ENCODE data around the gene SLC22A23. TPM values are rescaled to one million over a fixed set of nuclear protein-coding genes. Genes with fewer than 3 reads are reported as not detected.

SLC22A23 gene
- total and polyA plus RNA-seq, 2 of the 4 experiments (the other 2 are of a cell fraction), result 0.72 to 1.6 TPM

GRCh38 chr6:3283641-3284435 is 173.0 kb downstream of the SLC22A23 start:
- no peaks in the 10 kb centered on the region for H3K9me3 ChIP-seq (ENCODE audit: control insufficient read depth, insufficient read depth, low read length)
- H3K4me2 ChIP-seq (ENCODE audit: low read depth, low read length), result no peak overlapping the region
- no peaks in the 10 kb centered on the region for H3K36me3 ChIP-seq (ENCODE audit: control insufficient read depth, insufficient read depth, low read length)
- in situ Hi-C loops (cut with MboI; ENCODE audit: low sequenced_read_pairs) (loop anchor here (5.0 kb wide), 1 partner anchor 448 kb away; no protein-coding TSS in a partner anchor), dilution Hi-C loops (cut with HindIII; ENCODE audit: low sequenced_read_pairs, unreplicated experiment) (no loop called here), intact Hi-C loops (cut with micrococcal nuclease) (loop anchor here (5.0 kb wide), 2 partner anchors 128 to 238 kb away; no protein-coding TSS in a partner anchor)
- H4K91ac ChIP-seq (ENCODE audit: insufficient read depth, low read depth, low read length), result no peak overlapping the region
- H3K79me1 ChIP-seq (ENCODE audit: low read depth in 1 of 2, low read length in 2 of 2), result no peaks in the 10 kb centered on the region
- 91% methylated on average over 15 of the region's 23 CpGs; no CpG with 5 or more reads in 1 of the 2 experiments for WGBS, 2 experiments (ENCODE audit: extremely low coverage in 2 of 2, insufficient read length in 1 of 2)
- H3K9ac ChIP-seq (ENCODE audit: low read depth, low read length), result no peak overlapping the region
- no peak overlapping the region for H3K4ac ChIP-seq (ENCODE audit: low read depth, low read length)
- H3K56ac ChIP-seq (ENCODE audit: extremely low read depth, insufficient read depth, low read length), result no peak overlapping the region
- H4K5ac ChIP-seq (ENCODE audit: low read depth, low read length), result no peak overlapping the region
- H2BK5ac ChIP-seq (ENCODE audit: low read depth, low read length, poor library complexity, severe bottlenecking), result no peak overlapping the region
- no peak for DNase-seq
- H3K4me1 ChIP-seq (ENCODE audit: control insufficient read depth, insufficient read depth, low read length), result peaks cover 18% of the 10 kb centered on the region
- H2BK120ac ChIP-seq (ENCODE audit: low read depth, low read length), result no peak overlapping the region
- H3K23ac ChIP-seq (ENCODE audit: low read depth, low read length), result no peak overlapping the region
- H2AK5ac ChIP-seq (ENCODE audit: low read depth, low read length), result no peak overlapping the region
- no peak for ATAC-seq (ENCODE audit: low read depth)
- no peak overlapping the region for H4K8ac ChIP-seq (ENCODE audit: low read depth in 2 of 2, low read length in 2 of 2)
- POLR2A ChIA-PET (ENCODE audit: unreplicated experiment), result no interaction called here
- peak overlapping the region; percentile 15 for H2AFZ ChIP-seq (replicated peaks; ENCODE audit: low read length, poor library complexity)
- H3K18ac ChIP-seq (ENCODE audit: low read depth, low read length), result no peak overlapping the region
- H2BK20ac ChIP-seq (ENCODE audit: low read depth, low read length), result no peak overlapping the region
- H3K4me3 ChIP-seq (ENCODE audit: insufficient read depth, low read depth, low read length), result no peak overlapping the region
- no peak overlapping the region for H2BK15ac ChIP-seq (ENCODE audit: low read depth, low read length)
- BruUV-seq (replicated peaks), result no TSS peak
- TF ChIP-seq RFX5 (IDR thresholded peaks at IDR 0.05; ENCODE audit: low read depth, low read length) (no peak), SMC3 (IDR thresholded peaks at IDR 0.05; ENCODE audit: low read depth, low read length) (no peak), MAFK (IDR thresholded peaks at IDR 0.05; ENCODE audit: low read depth, low read length) (no peak), NFE2L2 (IDR thresholded peaks at IDR 0.05; ENCODE audit: low read depth, low read length) (no peak), CHD1 (IDR thresholded peaks at IDR 0.05; ENCODE audit: low read depth, low read length) (no peak), MXI1 (IDR thresholded peaks at IDR 0.05; ENCODE audit: borderline replicate concordance, low read depth, low read length) (no peak), MAZ (IDR thresholded peaks at IDR 0.05; ENCODE audit: borderline replicate concordance, low read depth, low read length) (no peak), USF2 (IDR thresholded peaks at IDR 0.05; ENCODE audit: low read depth, low read length) (no peak), FOS (IDR thresholded peaks at IDR 0.05; ENCODE audit: low read depth, low read length) (no peak), BHLHE40 (IDR thresholded peaks at IDR 0.05; ENCODE audit: low read depth, low read length) (no peak), RAD21 (IDR thresholded peaks at IDR 0.05; ENCODE audit: low read length) (no peak), RCOR1 (IDR thresholded peaks at IDR 0.05; ENCODE audit: insufficient replicate concordance, low read length) (no peak), CEBPB (IDR thresholded peaks at IDR 0.05; ENCODE audit: low read depth, low read length) (no peak)
- no peak overlapping the region for H3K27ac ChIP-seq (ENCODE audit: insufficient read depth, low read length)
- peaks cover 7% of the 10 kb centered on the region; the same call in 1 of the 2 replicates for H3K9me1 ChIP-seq (ENCODE audit: insufficient read depth, low read length)
- peak overlapping the region; percentile 45 for H2AK9ac ChIP-seq (replicated peaks; ENCODE audit: low read depth, low read length, poor library complexity)
- no peaks in the 10 kb centered on the region for H3K27me3 ChIP-seq (ENCODE audit: control insufficient read depth, insufficient read depth, low read length)
- CTCF ChIA-PET, result no interaction called here
- peaks cover 26% of the 10 kb centered on the region for H4K20me1 ChIP-seq (ENCODE audit: insufficient read depth, low read length)
- no peak overlapping the region for H3K14ac ChIP-seq (replicated peaks; ENCODE audit: low read depth, low read length)
